GM23338 (cell line): ENCODE results near the gene RBM33.

Experiments
- CREB1 ChIP-seq: fragments of 250-450 bp; sonication (Bioruptor Pico); IDR thresholded peaks from 2 replicates; pipeline ENCODE4 v1.5.0; 2020; ENCODE audit warnings: low read depth, mild to moderate bottlenecking, moderate library complexity
- CTCF ChIP-seq, 2 experiments: fragments of 200-600 bp in 1 of 2; sonication (generic) in 1 of 2; conservative IDR thresholded peaks; 2 replicates each; pipeline versions ENCODE4 v1.5.1 to v1.6.1; 2016 to 2017; ENCODE audit warnings: antibody characterized with exemption in 2 of 2, low read depth in 2 of 2, mild to moderate bottlenecking in 2 of 2, moderate library complexity in 1 of 2
- ETS1 ChIP-seq: IDR thresholded peaks from 2 replicates; pipeline ENCODE4 v1.6.1; 2016; ENCODE audit warnings: antibody characterized with exemption
- EZH2 ChIP-seq: fragments of 200-600 bp; sonication (generic); IDR thresholded peaks from one replicate; pipeline ENCODE4 v1.8.0; 2017; ENCODE audit warnings: antibody characterized with exemption, mild to moderate bottlenecking, low read depth; ENCODE audit not compliant: unreplicated experiment
- EZH2phosphoT487 ChIP-seq: fragments of 200-600 bp; sonication (generic); IDR thresholded peaks from one replicate; pipeline ENCODE4 v1.8.1; 2018; ENCODE audit warnings: antibody characterized with exemption; ENCODE audit not compliant: unreplicated experiment
- JUNB ChIP-seq: IDR thresholded peaks from one replicate; pipeline ENCODE4 v1.6.1; 2016; ENCODE audit warnings: antibody characterized with exemption; ENCODE audit not compliant: unreplicated experiment
- NANOG ChIP-seq: IDR thresholded peaks from 2 replicates; pipeline ENCODE4 v1.6.1; 2016; ENCODE audit warnings: antibody characterized with exemption, borderline replicate concordance
- POLR2AphosphoS5 ChIP-seq: IDR thresholded peaks from 2 replicates; pipeline ENCODE4 v1.6.1; 2016; ENCODE audit warnings: antibody characterized with exemption, low read depth
- REST ChIP-seq: IDR thresholded peaks from one replicate; pipeline ENCODE4 v1.6.1; 2018; ENCODE audit warnings: antibody characterized with exemption; ENCODE audit not compliant: unreplicated experiment
- STAT1 ChIP-seq: IDR thresholded peaks from one replicate; pipeline ENCODE4 v1.6.1; 2016; ENCODE audit warnings: antibody characterized with exemption; ENCODE audit not compliant: unreplicated experiment
- ZNF114 ChIP-seq: fragments of 250-450 bp; sonication (Bioruptor Pico); IDR thresholded peaks from 2 replicates; pipeline ENCODE4 v1.5.0; 2020; ENCODE audit warnings: mild to moderate bottlenecking, moderate library complexity
- ZNF331 ChIP-seq: fragments of 250-450 bp; sonication (Bioruptor Pico); IDR thresholded peaks from 2 replicates; pipeline ENCODE4 v1.5.0; 2020; ENCODE audit warnings: low read depth, mild to moderate bottlenecking, moderate library complexity
- ZNF462 ChIP-seq: fragments of 250-450 bp; sonication (Bioruptor Pico); IDR thresholded peaks from 2 replicates; pipeline ENCODE4 v1.5.0; 2020; ENCODE audit warnings: mild to moderate bottlenecking, moderate library complexity

- TF ChIP-seq CTCF (conservative IDR thresholded peaks at IDR 0.05; ENCODE audit: low read depth in 2 of 2): no peak
- TF ChIP-seq EZH2phosphoT487: no peak
- TF ChIP-seq EZH2: no peak
- no peak for TF ChIP-seq ZNF114 (CRISPR knock-in tag)
- no peak for TF ChIP-seq JUNB
- TF ChIP-seq POLR2AphosphoS5: no peak
- TF ChIP-seq REST: no peak
- no peak for TF ChIP-seq CREB1 (CRISPR knock-in tag)
- no peak for TF ChIP-seq NANOG
- TF ChIP-seq ETS1: no peak
- no peak for TF ChIP-seq ZNF331 (CRISPR knock-in tag)
- no peak for TF ChIP-seq ZNF462
- TF ChIP-seq STAT1: no peak
These were observed 70.8 kb downstream of the RBM33 start for GRCh38 chr7:155715111-155715805.
